ENCODE measurements around the gene FHIT.

DNA sequence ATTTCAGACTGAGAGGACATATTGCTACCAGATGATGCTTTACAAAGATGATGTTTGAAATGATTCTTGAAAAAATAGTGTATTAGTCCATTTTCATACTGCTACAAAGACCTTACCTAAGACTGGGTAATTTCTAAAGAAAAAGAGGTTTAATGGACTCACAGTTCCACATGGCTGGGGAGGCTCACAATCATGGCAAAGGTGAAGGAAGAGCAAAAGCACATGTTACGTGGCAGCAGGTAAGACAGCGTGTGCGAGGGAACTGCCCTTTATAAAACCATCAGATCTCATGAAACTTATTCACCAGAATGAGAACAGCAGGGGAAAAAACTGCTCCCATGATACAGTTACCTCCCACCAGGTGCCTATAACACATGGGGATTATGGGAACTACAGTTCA, 1543.0 kb downstream of the FHIT start:
- TF ChIP-seq CTCF (IDR thresholded peaks at IDR 0.05; ENCODE audit: low read depth, low read length) (no peak), EZH2phosphoT487 (IDR thresholded peaks at IDR 0.05; ENCODE audit: low read depth) (no peak)
